Activated CD8-positive, alpha-beta memory T cell treated with anti-CD3 and anti-CD28 coated beads for 48 hours (primary cell): ENCODE data around the gene CDC42BPB.

ENCODE experiments used
- DNase-seq, 3 experiments: peaks; one replicate each; pipeline ENCODE4 v3.0.0-alpha.2; 2020; ENCODE audit warnings: low read depth in 2 of 3, low spot score in 2 of 3

Gene CDC42BPB

DNA sequence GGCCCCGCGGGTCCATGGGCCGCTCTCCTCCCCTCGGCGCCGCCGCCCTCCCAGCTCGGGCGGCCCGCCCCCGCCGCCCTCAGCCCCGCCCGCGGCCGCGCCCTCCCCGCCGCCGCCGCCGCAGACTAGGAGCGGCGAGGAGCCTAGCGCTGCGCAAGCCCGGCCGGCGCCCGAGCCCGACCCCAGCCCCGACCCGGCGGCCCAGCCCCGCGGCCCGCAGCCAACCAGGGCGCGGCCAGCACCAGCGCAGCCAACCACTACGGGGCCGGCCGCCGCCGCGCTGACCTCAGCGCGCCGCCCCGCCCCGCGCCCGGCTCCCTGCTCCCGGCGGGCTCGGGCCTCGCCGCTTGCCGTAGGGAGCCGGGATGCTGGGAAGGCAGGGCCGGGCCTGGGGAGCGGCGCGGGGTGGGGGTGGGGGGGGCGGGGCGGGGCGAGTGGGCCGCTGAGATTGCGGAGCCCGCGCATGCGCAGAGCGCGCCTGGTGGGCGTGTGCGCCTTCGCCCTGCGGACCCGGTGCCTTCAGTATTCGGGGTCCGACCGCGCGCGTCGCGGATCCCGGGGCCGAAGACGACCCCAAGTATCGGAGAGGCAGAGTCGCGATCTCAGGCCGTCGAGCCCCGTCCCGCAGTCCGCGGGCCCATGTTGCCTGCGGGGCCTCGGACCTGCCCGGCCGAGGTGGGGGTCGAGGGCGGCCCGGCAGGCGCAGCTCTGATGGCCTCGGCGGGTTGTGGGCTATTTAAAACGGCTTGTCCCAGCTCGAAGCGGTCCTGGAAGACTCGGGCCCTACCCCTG, at the start of gene CDC42BPB:
Gene CDC42BPB, minus strand, starts transcription at position 178 of the 792 bp plus-strand sequence. CDS start 376 bp downstream, outside the sequence.
- DNase-seq, result peak in 2 of 3 experiments; percentile 9 to 33

DNA sequence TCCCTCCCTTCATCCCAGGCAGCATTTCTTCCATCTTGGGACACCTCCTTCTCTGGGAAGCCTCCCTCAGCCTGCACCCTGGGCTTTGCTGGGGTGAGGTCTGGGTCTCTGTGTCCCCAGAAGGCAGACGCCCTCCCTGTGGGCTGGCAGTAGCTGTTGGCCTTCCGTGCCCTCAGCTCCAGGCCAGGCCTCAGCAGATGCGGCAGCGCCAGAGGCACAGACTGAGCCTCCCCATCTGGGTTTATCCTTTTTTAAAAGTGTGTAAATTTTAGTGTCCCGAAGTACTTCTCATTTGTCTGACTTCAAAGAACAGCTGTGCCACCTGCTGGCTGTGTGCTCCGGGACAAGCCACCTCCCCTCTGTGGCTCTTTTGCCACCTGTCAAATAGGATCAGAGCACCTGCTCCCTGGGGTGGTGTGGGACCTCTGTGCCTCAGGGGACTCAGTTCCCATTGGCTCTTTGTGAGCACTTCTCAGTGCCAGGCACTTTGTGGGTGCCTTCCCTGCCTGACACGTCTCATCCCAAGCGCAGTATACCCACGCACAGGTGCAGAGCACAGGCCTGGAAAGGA, 48.3 kb upstream of the CDC42BPB start:
- no peak for DNase-seq

- peak; percentile 40 to 74 (median 65) for DNase-seq
Measured at GRCh38 chr14:103104654-103105452, 47.5 kb upstream of the CDC42BPB start.

DNA sequence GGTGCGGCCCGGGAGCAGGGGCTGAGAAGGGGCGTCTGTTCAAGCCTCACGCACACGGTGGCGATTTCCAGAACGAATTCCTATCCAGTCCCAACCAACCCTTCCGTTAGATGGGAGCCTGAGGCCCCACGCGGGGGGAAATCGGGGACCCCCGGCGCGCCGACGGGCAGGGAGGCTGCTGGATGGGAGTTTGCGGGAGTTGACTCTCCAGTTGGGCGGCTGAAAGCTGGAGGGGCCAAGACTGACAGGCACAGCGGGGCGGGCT, 47.0 kb upstream of the CDC42BPB start:
- no peak for DNase-seq

GRCh38 chr14:103103461-103104388, 46.4 kb upstream of the CDC42BPB start:
- no peak for DNase-seq

GRCh38 chr14:103102689-103103260, 45.4 kb upstream of the CDC42BPB start:
- no peak for DNase-seq

DNA sequence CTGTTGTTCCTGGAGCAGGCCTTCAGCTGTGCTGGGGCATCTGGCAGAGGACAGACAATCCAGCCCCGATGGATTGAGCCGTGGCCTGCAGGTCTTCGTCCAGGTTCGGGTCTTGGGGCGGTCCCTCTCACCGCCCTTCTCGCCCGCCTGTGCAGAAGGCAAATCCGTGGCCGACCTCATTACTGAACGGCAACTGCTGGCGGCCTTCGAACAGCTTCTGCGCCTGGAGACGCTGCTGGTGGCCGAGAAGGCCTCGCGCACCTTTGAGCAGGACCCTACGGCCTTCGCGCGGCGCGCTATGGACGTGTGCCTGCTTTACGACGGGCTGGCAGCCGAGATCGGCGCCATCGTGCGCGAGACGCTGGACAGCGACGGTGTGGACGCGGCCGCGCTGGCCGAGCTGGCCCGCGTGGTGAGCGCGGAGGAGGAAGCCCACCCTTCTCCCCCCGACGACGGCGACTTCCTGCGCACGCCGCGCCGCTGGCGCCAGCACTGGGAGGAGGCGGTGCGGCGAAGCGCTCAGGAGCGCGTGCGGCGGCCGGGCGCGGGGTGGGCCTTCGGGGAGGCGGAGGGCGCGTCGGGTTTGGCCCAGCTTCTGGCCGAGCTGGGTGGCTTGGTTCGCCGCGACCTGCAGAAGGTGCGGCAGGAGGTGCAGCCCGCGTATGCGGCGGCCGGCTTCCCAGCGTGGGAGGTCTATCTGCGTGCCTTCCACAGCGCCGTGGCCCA, 44.8 kb upstream of the CDC42BPB start:
- no peak for DNase-seq

DNA sequence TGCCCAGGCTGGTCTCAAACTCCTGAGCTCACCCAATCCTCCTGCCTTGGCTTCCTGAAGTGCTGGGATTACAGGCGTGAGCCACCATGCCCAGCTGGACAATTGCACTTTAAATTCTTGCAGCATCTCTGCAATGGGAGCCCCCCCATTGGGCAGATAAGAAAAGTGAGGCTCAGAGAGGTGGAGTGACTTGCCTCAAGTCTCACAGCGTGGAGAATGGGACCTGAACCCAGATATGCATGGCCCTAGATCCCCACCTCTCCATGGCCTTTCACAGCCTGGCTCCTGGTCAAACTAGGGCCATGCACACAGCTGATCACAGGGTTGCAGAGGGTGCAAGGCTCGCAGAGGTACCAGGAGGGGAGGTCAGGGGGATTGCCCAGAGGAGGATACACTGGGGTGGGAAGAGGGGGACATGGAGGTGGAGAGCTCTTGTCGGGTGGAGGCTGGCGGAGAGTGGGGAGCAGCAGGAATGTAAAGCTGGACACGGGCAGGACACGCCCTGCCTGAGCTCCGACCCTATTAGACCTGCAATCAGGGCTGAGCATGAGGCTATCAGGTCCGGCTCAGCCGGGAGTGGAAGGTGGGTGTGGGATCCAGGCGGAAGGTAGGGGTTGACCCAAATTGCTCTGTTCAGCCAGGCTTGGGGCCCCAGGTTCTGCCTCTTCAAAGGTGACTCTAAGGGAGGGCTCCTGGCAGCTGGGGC, 44.1 kb upstream of the CDC42BPB start:
- no peak for DNase-seq

DNA sequence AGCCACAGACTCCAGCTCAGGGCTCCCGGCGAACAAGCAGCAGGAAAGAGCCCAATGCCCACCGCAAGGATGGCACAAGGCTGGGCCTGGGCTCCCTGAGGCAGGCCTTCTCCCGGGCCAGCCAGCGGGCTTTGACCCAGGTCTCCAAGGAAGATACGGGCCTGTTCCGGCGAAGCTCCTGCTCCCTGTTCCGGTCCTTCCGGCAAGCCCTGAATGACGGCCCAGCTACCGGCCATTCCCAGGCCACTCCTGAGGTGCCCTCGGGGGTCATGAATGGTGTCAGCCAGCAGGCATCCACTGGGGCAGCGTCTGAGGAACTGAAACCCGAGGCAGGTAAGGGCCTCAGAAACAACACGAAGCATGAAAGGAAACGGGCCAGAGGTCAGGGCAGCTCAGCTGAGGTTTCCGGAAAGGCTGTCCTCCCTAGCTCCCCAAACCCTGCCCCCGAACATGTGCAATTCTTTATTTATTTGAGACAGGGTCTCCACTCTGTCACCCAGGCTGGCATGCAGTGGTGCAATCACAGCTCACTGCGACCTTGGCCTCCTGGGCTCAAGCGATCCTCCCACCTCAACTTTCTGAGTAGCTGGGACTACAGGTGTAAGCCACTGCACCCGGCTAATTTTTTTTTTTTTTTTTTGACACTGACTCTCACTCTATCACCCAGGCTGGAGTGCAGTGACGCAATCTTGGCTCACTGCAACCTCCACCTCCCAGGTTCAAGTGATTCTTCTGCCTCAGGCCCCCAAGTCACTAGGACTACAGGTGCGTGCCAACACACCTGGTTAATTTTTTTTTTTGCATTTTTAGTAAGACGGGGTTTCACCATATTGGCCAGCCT, 43.2 kb upstream of the CDC42BPB start:
- DNase-seq, result no peak

DNA sequence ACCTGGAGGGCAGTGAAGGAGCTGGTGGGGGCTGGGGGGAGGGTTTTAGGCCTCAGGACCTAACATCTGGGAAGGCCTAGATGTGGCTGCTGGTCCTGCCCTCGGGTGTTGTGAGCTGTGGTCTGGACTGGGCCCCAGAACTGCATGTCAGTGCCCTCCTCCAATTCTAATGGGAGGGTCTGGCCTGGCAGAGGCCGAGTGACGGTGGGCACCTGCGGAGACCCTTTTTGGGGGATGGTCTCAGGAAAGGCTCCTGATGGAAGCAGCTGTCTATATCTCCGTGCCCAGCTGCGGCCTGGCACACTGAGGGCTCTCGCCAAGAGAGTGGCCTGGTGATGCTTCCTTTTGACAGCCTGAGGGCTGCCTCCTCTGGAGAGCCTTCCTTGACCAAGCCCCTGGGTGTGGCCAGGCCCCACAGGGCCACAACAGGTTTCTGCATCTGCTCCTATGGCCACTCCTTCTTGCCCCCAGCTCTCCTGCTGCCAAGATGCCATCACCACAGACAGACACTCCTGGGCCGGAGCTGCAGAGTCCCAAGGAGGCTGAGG, 42.5 kb upstream of the CDC42BPB start:
- no peak for DNase-seq

GRCh38 chr14:103099081-103099732, 41.9 kb upstream of the CDC42BPB start:
- no peak for DNase-seq

DNA sequence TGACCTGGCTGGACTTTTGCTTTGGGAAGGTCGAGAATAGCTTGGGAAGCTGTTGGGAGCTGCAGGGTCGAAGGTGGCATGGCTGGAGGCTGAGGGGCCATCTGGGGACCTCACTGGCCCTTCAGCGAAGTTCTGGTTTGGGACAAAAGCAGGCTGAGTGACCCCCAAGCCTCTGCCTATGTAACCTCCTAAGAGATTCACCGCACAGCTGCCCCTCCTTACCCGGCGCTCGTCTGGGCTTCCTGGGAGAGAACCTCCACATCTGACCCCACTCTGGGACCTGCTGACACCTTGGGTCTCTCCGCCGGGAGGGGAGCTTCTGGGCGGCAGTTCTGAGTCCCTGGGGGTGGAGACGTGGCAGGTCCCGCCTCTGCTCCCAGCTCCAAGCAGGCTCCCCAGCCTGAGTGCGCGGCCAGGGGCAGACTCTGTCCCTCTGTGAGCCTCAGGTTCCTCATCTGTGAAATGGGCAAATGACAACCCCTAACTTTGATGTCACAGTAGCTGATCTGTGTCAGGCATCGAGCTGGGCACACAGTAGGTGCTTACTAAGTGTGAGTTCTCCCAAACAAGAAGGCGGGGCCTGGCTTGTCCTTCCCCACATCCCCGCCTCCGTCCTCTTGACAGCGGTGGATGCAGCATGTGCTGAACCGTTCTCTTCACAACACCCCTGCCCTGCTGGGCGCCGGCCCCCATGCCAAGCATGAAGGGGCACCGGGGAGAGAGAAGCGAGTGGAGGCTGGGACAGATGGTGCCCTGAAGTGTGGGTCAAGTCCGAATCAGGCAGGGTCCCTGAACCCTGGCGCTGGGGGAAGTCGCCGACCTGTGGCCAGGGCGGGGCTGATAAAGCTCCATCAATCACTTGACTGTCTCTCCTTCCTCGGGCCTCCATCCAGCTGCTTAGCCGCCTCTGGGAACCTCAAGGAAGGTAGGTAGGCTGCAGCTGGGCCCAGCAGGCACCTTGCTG, 40.9 kb upstream of the CDC42BPB start:
- no peak for DNase-seq

DNA sequence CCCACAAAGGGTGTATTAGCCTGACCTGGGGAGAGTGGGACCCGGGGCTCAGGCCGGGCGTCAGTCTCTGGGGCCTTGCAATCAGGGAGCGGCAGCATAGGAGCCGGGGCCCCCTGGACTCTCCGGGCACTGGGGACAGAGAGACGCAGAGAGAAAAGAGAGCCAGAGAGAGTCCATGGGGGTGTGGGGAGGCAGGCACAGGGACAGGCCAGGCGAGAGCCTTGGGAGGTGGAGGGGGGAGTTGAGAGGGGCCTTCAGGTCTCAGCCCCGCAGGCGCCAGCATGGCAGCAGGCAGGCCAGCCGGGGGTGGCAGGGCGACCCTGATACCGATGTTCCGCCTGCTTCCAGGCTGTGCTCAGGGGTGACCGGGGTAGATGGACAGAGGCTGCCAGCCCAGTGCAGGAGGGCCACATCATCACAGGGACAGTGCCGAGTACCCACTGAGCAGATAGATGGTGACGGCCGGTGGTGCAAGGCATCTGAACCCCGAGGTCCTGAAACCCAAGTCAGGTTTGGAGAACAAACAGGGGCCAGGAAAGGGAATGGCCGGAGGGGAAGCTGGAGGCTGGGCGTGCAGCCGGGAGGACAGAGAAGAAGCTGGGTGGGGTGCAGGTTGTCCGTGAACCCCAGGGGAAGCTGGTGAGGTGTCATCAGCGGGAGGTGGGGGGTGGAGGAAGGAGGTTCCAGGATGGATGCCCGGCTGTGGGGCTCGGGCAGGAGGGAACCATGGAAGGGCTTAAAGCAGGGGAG, 40.1 kb upstream of the CDC42BPB start:
- no peak for DNase-seq

- DNase-seq, result no peak
Measured at GRCh38 chr14:103096387-103096786, 39.0 kb upstream of the CDC42BPB start.

GRCh38 chr14:103095210-103095778, 37.9 kb upstream of the CDC42BPB start:
- no peak for DNase-seq
